D721Med (cell line): Measurements from ENCODE around the gene GPRIN1.

Source experiments
- DNase-seq: peaks from one replicate; pipeline ENCODE4 v3.0.0; 2011; ENCODE audit warnings: low spot score; ENCODE audit not compliant: insufficient read length
- FAIRE-seq: peaks from 2 replicates; lab custom pipeline; 2011; peaks lifted over from hg19 to GRCh38; lab: Jason Lieb, UNC
- CTCF ChIP-seq: IDR thresholded peaks from 2 replicates; pipeline ENCODE4 v1.5.1; 2012; ENCODE audit warnings: mild to moderate bottlenecking, control low read depth; ENCODE audit not compliant: insufficient read depth; ENCODE audit errors: missing control alignments

GPRIN1 gene

DNA sequence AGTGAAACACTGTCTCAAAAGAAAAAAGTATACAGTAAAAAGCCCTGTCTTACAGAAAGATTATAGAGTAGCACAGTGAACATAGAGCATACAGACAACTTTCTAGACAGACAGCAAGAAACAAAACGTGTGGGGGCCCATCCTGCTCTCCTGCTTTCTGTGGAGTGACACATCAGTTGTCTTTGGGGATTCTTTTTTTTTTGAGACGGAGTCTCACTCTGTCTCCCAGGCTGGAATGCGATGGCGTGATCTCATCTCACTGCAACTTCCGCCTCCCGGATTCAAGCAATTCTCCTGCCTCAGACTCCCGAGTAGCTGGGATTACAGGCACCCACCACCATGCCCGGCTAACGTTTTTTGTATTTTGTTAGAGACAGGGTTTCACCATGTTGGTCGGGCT, 46.0 kb downstream of the GPRIN1 start:
- DNase-seq (no peak), FAIRE-seq (no peak)
- no peak for TF ChIP-seq CTCF

DNA sequence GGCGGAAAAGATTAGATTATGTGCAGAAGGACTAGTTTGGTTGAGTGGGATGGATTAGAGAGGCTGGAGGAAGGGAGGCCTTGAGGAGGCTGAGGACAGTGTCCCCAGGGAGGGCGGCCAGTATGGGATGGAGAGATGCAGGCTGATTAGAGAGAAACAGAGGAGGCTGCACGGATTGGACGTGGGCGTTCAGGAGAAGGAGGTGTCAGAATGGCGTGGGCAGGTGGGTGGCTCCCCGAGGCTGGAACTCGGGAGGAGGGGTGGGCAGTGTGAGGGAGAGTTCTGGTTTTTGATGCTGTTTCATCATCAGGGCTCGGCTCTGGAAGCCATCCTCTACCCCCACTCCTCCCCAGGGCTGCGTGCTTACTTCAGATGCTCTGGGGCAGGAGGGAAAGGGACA, 47.8 kb downstream of the GPRIN1 start:
- no peak for TF ChIP-seq CTCF
- FAIRE-seq (no peak), DNase-seq (no peak)

- no peak for TF ChIP-seq CTCF
- no peak for FAIRE-seq
- no peak for DNase-seq
Measured at GRCh38 chr5:176561259-176561658, 48.7 kb downstream of the GPRIN1 start.

GRCh38 chr5:176560364-176560763, 49.6 kb downstream of the GPRIN1 start:
- no peak for TF ChIP-seq CTCF
- FAIRE-seq (no peak), DNase-seq (no peak)

DNA sequence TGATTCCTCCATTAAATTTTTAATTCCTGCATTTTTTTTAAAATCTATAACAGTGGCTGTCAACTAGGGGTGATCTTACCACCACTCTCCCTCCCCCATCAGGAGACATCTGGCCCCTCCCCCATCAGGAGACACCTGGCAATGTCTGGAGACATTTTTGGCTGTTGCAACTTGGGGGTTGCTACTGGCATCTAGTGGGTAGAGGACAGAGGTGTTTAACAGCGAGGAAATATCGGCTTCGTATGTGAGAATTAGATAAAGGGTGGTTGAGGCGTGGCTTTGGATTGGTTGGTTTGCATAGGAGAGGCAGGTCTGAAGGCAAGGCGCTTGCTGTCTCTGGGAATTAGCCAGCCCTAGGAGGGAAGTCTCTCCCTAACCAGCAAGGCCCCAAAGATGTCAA, 50.3 kb downstream of the GPRIN1 start:
- no peak for DNase-seq
- TF ChIP-seq CTCF, result no peak
- no peak for FAIRE-seq

- no peak for FAIRE-seq
- TF ChIP-seq CTCF, result no peak
- no peak for DNase-seq
Measured at GRCh38 chr5:176557846-176558245, 52.1 kb downstream of the GPRIN1 start.

GRCh38 chr5:176553260-176554085, 56.5 kb downstream of the GPRIN1 start:
- FAIRE-seq (no peak), DNase-seq (no peak)
- no peak for TF ChIP-seq CTCF
